DMS153 treated with DMSO at 0.1 percent for 48 hours (cell line): ENCODE measurements around the gene RAI14.

ENCODE experiments used
- DNase-seq: peaks from one replicate; lab custom pipeline; 2025; ENCODE audit not compliant: unreplicated experiment; lab: John Stamatoyannopoulos, UW

RAI14 gene

GRCh38 chr5:34639852-34640626 lies 16.1 kb upstream of the RAI14 start:
- DNase-seq: no peak

GRCh38 chr5:34648039-34648839 lies 7.9 kb upstream of the RAI14 start:
- DNase-seq: no peak

GRCh38 chr5:34648840-34649158 lies 7.3 kb upstream of the RAI14 start:
- no peak for DNase-seq

GRCh38 chr5:34651791-34652190 lies 4.3 kb upstream of the RAI14 start:
- no peak for DNase-seq

- no peak for DNase-seq
Observed at GRCh38 chr5:34652466-34652865, 3.7 kb upstream of the RAI14 start.

GRCh38 chr5:34652914-34653313 lies 3.2 kb upstream of the RAI14 start:
- DNase-seq: no peak

GRCh38 chr5:34653708-34654107 lies 2.4 kb upstream of the RAI14 start:
- no peak for DNase-seq

GRCh38 chr5:34655354-34655991 lies 655 bp upstream of the RAI14 start:
- DNase-seq: peak; percentile 50

- no peak for DNase-seq
Observed at GRCh38 chr5:34656700-34657273, 659 bp downstream of the RAI14 start.

- DNase-seq: no peak
Observed at GRCh38 chr5:34657274-34657921, 1.3 kb downstream of the RAI14 start.

- no peak for DNase-seq
Observed at GRCh38 chr5:34657988-34658387, 1.9 kb downstream of the RAI14 start.

- no peak for DNase-seq
Observed at GRCh38 chr5:34659168-34659567, 3.0 kb downstream of the RAI14 start.

GRCh38 chr5:34660444-34660843 lies 4.3 kb downstream of the RAI14 start:
- no peak for DNase-seq

GRCh38 chr5:34663771-34664496 lies 7.8 kb downstream of the RAI14 start:
- DNase-seq: no peak

- no peak for DNase-seq
Observed at GRCh38 chr5:34666392-34667080, 10.4 kb downstream of the RAI14 start.

GRCh38 chr5:34667705-34668104 lies 11.6 kb downstream of the RAI14 start:
- no peak for DNase-seq

- DNase-seq: no peak
Observed at GRCh38 chr5:34669931-34670516, 13.9 kb downstream of the RAI14 start.

- DNase-seq: no peak
Observed at GRCh38 chr5:34672196-34672595, 16.1 kb downstream of the RAI14 start.

GRCh38 chr5:34673463-34674125 lies 17.5 kb downstream of the RAI14 start:
- DNase-seq: no peak
